ENCODE data around the gene DNAH17.

Gene DNAH17

GRCh38 chr17:78417531-78417909, 159.7 kb downstream of the DNAH17 start:
- H3K27me3 ChIP-seq (ENCODE audit: insufficient read depth, poor library complexity, severe bottlenecking), result no peaks in the 10 kb centered on the region
- ATAC-seq (ENCODE audit: low read depth), result no peak
- TF ChIP-seq CTCF (IDR thresholded peaks at IDR 0.05; ENCODE audit: poor library complexity, severe bottlenecking), result no peak
- no peak overlapping the region for H3K4me3 ChIP-seq (ENCODE audit: severe bottlenecking)
- H3K4me1 ChIP-seq (ENCODE audit: insufficient read depth, poor library complexity, severe bottlenecking), result no peaks in the 10 kb centered on the region
- no peak overlapping the region for H3K27ac ChIP-seq (ENCODE audit: poor library complexity, severe bottlenecking)
- peaks cover 79% of the 10 kb centered on the region for H3K36me3 ChIP-seq (ENCODE audit: low read depth)
- H3K9me3 ChIP-seq (ENCODE audit: severe bottlenecking), result no peaks in the 10 kb centered on the region
- peak; percentile 57 for DNase-seq (ENCODE audit: low spot score)

GRCh38 chr17:78416791-78417530, 160.2 kb downstream of the DNAH17 start:
- no peak for DNase-seq (ENCODE audit: low spot score)
- ATAC-seq (ENCODE audit: low read depth), result no peak
- H3K4me3 ChIP-seq (ENCODE audit: severe bottlenecking), result no peak overlapping the region
- no peak overlapping the region for H3K27ac ChIP-seq (ENCODE audit: poor library complexity, severe bottlenecking)
- H3K9me3 ChIP-seq (ENCODE audit: severe bottlenecking), result no peaks in the 10 kb centered on the region
- TF ChIP-seq CTCF (IDR thresholded peaks at IDR 0.05; ENCODE audit: poor library complexity, severe bottlenecking), result no peak
- no peaks in the 10 kb centered on the region for H3K27me3 ChIP-seq (ENCODE audit: insufficient read depth, poor library complexity, severe bottlenecking)
- peaks cover 79% of the 10 kb centered on the region for H3K36me3 ChIP-seq (ENCODE audit: low read depth)
- H3K4me1 ChIP-seq (ENCODE audit: insufficient read depth, poor library complexity, severe bottlenecking), result no peaks in the 10 kb centered on the region

- H3K4me1 ChIP-seq (ENCODE audit: insufficient read depth, poor library complexity, severe bottlenecking), result no peaks in the 10 kb centered on the region
- no peak overlapping the region for H3K27ac ChIP-seq (ENCODE audit: poor library complexity, severe bottlenecking)
- no peak overlapping the region for H3K4me3 ChIP-seq (ENCODE audit: severe bottlenecking)
- peaks cover 72% of the 10 kb centered on the region for H3K36me3 ChIP-seq (ENCODE audit: low read depth)
- TF ChIP-seq CTCF (IDR thresholded peaks at IDR 0.05; ENCODE audit: poor library complexity, severe bottlenecking), result no peak
- ATAC-seq (ENCODE audit: low read depth) (no peak), DNase-seq (ENCODE audit: low spot score) (no peak)
- no peaks in the 10 kb centered on the region for H3K9me3 ChIP-seq (ENCODE audit: severe bottlenecking)
- no peaks in the 10 kb centered on the region for H3K27me3 ChIP-seq (ENCODE audit: insufficient read depth, poor library complexity, severe bottlenecking)
Measured at GRCh38 chr17:78415821-78416711, 161.1 kb downstream of the DNAH17 start.

- ATAC-seq (ENCODE audit: low read depth), result no peak
- no peak overlapping the region for H3K4me3 ChIP-seq (ENCODE audit: severe bottlenecking)
- DNase-seq (ENCODE audit: low spot score), result peak; percentile 57
- H3K9me3 ChIP-seq (ENCODE audit: severe bottlenecking), result no peaks in the 10 kb centered on the region
- H3K27me3 ChIP-seq (ENCODE audit: insufficient read depth, poor library complexity, severe bottlenecking), result no peaks in the 10 kb centered on the region
- H3K4me1 ChIP-seq (ENCODE audit: insufficient read depth, poor library complexity, severe bottlenecking), result no peaks in the 10 kb centered on the region
- TF ChIP-seq CTCF (IDR thresholded peaks at IDR 0.05; ENCODE audit: poor library complexity, severe bottlenecking), result no peak
- H3K36me3 ChIP-seq (ENCODE audit: low read depth), result peaks cover 66% of the 10 kb centered on the region
- H3K27ac ChIP-seq (ENCODE audit: poor library complexity, severe bottlenecking), result no peak overlapping the region
Measured at GRCh38 chr17:78414178-78415162, 162.7 kb downstream of the DNAH17 start.

Measured in RWPE2 (cell line).